ENCODE results near the gene TMOD1.

DNA sequence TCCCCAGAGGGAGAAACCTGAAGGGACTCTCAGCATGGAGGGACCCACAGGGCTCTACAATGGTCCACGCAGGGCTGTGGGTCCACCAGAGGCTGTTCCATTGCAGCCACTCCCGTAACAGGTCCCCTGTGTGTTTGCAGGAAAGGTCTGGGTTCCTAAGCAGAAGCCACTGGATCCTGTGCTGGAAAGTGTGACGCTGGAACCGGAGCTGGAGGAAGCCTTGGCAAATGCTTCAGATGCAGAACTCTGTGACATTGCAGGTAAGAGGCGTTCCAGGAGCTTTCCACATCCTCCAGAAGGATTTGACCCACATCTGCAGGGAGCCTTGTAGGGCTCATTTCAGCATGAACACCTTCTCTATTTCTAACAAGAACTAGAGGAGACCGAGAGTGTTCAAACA, 51.7 kb downstream of the TMOD1 start:
- TF ChIP-seq, protein P1, sequence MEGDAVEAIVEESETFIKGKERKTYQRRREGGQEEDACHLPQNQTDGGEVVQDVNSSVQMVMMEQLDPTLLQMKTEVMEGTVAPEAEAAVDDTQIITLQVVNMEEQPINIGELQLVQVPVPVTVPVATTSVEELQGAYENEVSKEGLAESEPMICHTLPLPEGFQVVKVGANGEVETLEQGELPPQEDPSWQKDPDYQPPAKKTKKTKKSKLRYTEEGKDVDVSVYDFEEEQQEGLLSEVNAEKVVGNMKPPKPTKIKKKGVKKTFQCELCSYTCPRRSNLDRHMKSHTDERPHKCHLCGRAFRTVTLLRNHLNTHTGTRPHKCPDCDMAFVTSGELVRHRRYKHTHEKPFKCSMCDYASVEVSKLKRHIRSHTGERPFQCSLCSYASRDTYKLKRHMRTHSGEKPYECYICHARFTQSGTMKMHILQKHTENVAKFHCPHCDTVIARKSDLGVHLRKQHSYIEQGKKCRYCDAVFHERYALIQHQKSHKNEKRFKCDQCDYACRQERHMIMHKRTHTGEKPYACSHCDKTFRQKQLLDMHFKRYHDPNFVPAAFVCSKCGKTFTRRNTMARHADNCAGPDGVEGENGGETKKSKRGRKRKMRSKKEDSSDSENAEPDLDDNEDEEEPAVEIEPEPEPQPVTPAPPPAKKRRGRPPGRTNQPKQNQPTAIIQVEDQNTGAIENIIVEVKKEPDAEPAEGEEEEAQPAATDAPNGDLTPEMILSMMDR (IDR thresholded peaks at IDR 0.05) = no peak
- TF ChIP-seq POLR2A (IDR thresholded peaks at IDR 0.05) (no peak), POLR2AphosphoS5 (IDR thresholded peaks at IDR 0.05) (no peak)

Data from breast epithelium (tissue), 3 donors.